Kidney (tissue), 14 donors: ENCODE results near the gene ZNF358. TPM values are rescaled to one million over a fixed set of nuclear protein-coding genes. Genes with fewer than 3 reads are reported as not detected.
A peak's percentile ranks its signal among the peaks of the same experiment; 100 is the strongest.

ENCODE experiments used
- DNase-seq, 5 donors: peaks; one replicate each; pipeline ENCODE4 v3.0.0-alpha.2; 2013 to 2020
- FAIRE-seq: peaks from 2 replicates; lab custom pipeline; 2012; peaks lifted over from hg19 to GRCh38; lab: Jason Lieb, UNC
- H3K27ac ChIP-seq, 2 donors: one replicate each; pipeline ENCODE4 v1.7.0; 2013; ENCODE audit warnings: low read depth in 2 of 2, low read length in 2 of 2, inconsistent platforms in 1 of 2
- H3K27me3 ChIP-seq: one replicate; pipeline ENCODE4 v1.7.1; 2013; ENCODE audit warnings: low read length, inconsistent platforms; ENCODE audit not compliant: control insufficient read depth, insufficient read depth
- H3K36me3 ChIP-seq, 3 donors: one replicate each; pipeline versions ENCODE4 v1.7.0 to v1.7.1; 2013; ENCODE audit warnings: low read length in 3 of 3, control low read depth in 1 of 3, inconsistent platforms in 1 of 3; ENCODE audit not compliant: insufficient read depth in 3 of 3, control insufficient read depth in 2 of 3
- H3K4me1 ChIP-seq, 3 donors: one replicate each; pipeline versions ENCODE4 v1.7.0 to v1.7.1; 2013; ENCODE audit warnings: low read length in 3 of 3, inconsistent platforms in 1 of 3, low read depth in 1 of 3; ENCODE audit not compliant: control insufficient read depth in 2 of 3, insufficient read depth in 2 of 3
- H3K4me3 ChIP-seq, 3 donors: one replicate each; pipeline versions ENCODE4 v1.7.0 to v1.8.1; 2013; ENCODE audit warnings: low read length in 3 of 3, control low read depth in 1 of 3, inconsistent platforms in 1 of 3
- H3K9ac ChIP-seq, 3 donors: one replicate each; pipeline versions ENCODE4 v1.7.0 to v1.7.1; 2013; ENCODE audit warnings: low read length in 3 of 3, control low read depth in 1 of 3, inconsistent platforms in 1 of 3
- H3K9me3 ChIP-seq, 3 donors: one replicate each; pipeline versions ENCODE4 v1.7.0 to v1.7.1; 2013; ENCODE audit warnings: low read length in 3 of 3, control low read depth in 1 of 3, inconsistent platforms in 1 of 3; ENCODE audit not compliant: control insufficient read depth in 2 of 3, insufficient read depth in 1 of 3
- CTCF ChIP-seq: IDR thresholded peaks from 3 replicates; pipeline ENCODE4 v1.5.1; 2012; ENCODE audit warnings: mild to moderate bottlenecking, moderate library complexity, borderline replicate concordance; ENCODE audit not compliant: insufficient read depth; ENCODE audit errors: extremely low read depth
- intact Hi-C: fragments of 100-400 bp; cut with DNase I; formaldehyde crosslinking; loops from one replicate; pipeline ENCODE4 v1.11.1; 2022
- polyA plus RNA-seq: library from polyadenylated mRNA; stranded (reverse); fragments of 350-450 nt; fragmentation: Illumina TruSeq; extraction: RNeasy Lipid Tissue Mini Kit (QIAGEN cat#74804); gene quantifications from one replicate; pipeline ENCODE4 v1.2.3, GENCODE V29; 2014; ENCODE audit warnings: low read depth, low replicate concordance; ENCODE audit not compliant: insufficient read depth
- total RNA-seq: library from RNA; stranded (reverse); fragmentation: NEBNext Ultra II Directional; extraction: Animal tissue kit (Norgen Biotek cat#: 25700); gene quantifications from one replicate; pipeline ENCODE4 v1.2.1, GENCODE V29; 2021
- donor health status: control.
- donor health status: control.
- donor health status: control.
- donor health status: control.
- donor health status: control.
- donor health status: DM: yes; HTN: yes; CAD: no.
- donor health status: Normal renal cell carcinoma (clear cell type).

Gene ZNF358
- total and polyA plus RNA-seq, 2 donors from 2014 or later: 39.1 to 79.1 TPM

GRCh38 chr19:7505288-7505681 lies 10.6 kb upstream of the ZNF358 start:
- no peaks in the 10 kb centered on the region for H3K36me3 ChIP-seq

GRCh38 chr19:7505682-7506384 lies 10.1 kb upstream of the ZNF358 start:
- FAIRE-seq: no peak
- DNase-seq: peak; percentile 31 to 88 (median 39)
- TF ChIP-seq CTCF: no peak

More at GRCh38 chr19:7505288-7505681, 10.6 kb upstream of the ZNF358 start:
- Histone ChIP-seq H3K27me3 (no peaks in the 10 kb centered on the region), H3K9me3 (no peaks in the 10 kb centered on the region), H3K4me1 (peaks cover 0 to 5% (median 4%) of the 10 kb centered on the region in 3 donors), H3K4me3 (no peak overlapping the region), H3K9ac (no peak overlapping the region), H3K27ac (no peak overlapping the region)
- intact Hi-C loops: no loop called here
- FAIRE-seq: no peak
- DNase-seq: peak in 1 of 5 donors; percentile 60
- TF ChIP-seq CTCF: no peak

GRCh38 chr19:7506385-7507328 lies 9.2 kb upstream of the ZNF358 start:
- intact Hi-C loops: no loop called here
- Histone ChIP-seq H3K9me3 (no peaks in the 10 kb centered on the region), H3K36me3 (no peaks in the 10 kb centered on the region), H3K4me3 (no peak overlapping the region), H3K27me3 (no peaks in the 10 kb centered on the region), H3K27ac (no peak overlapping the region), H3K4me1 (peaks cover 0 to 4% (median 3%) of the 10 kb centered on the region in 3 donors), H3K9ac (no peak overlapping the region)
- DNase-seq (peak; percentile 73 to 96 (median 80)), FAIRE-seq (no peak)
- no peak for TF ChIP-seq CTCF

More at GRCh38 chr19:7505682-7506384, 10.1 kb upstream of the ZNF358 start:
- Histone ChIP-seq H3K9ac (no peak overlapping the region), H3K27ac (no peak overlapping the region), H3K27me3 (no peaks in the 10 kb centered on the region), H3K36me3 (no peaks in the 10 kb centered on the region), H3K4me3 (no peak overlapping the region), H3K9me3 (no peaks in the 10 kb centered on the region), H3K4me1 (peaks cover 0 to 4% (median 4%) of the 10 kb centered on the region in 3 donors)
- intact Hi-C loops: no loop called here
